K562 (cell line): ENCODE data around the gene TRAF7. TPM values are rescaled to one million over a fixed set of nuclear protein-coding genes. Genes with fewer than 3 reads are reported as not detected.

Source experiments
- CBX2 ChIP-seq: fragments of 200-600 bp; sonication (generic); IDR thresholded peaks from one replicate; pipeline ENCODE4 v1.6.1; 2012; ENCODE audit warnings: mild to moderate bottlenecking, low read length, inconsistent platforms; ENCODE audit not compliant: insufficient read depth, poor library complexity, severe bottlenecking
- DDX20 ChIP-seq: fragments of 450-650 bp; IDR thresholded peaks from 2 replicates; pipeline ENCODE4 v1.6.1; 2016; ENCODE audit warnings: missing genetic modification characterization, low read depth, mild to moderate bottlenecking, missing compliant biosample characterization, moderate library complexity
- FUS ChIP-seq: fragments of 200-400 bp; formaldehyde crosslinking; optimal IDR thresholded peaks from 2 replicates; pipeline ENCODE3; 2017; ENCODE audit warnings: low read depth, low read length
- MCM2 ChIP-seq: fragments of 450-650 bp; IDR thresholded peaks from 2 replicates; pipeline ENCODE4 v1.6.1; 2017; ENCODE audit warnings: low read depth, mild to moderate bottlenecking
- MCM5 ChIP-seq: fragments of 450-650 bp; IDR thresholded peaks from 2 replicates; pipeline ENCODE4 v1.6.1; 2016; ENCODE audit warnings: low read depth
- PHB ChIP-seq: fragments of 250-450 bp; sonication (Bioruptor Pico); IDR thresholded peaks from 2 replicates; pipeline ENCODE4 v1.5.0; 2021
- PHF20 ChIP-seq: fragments of 450-650 bp; IDR thresholded peaks from 2 replicates; pipeline ENCODE4 v1.6.1; 2018; ENCODE audit not compliant: partially characterized antibody
- POLR3A ChIP-seq: IDR thresholded peaks from 2 replicates; pipeline ENCODE4 v1.6.1; 2011; ENCODE audit warnings: borderline replicate concordance, mild to moderate bottlenecking, moderate library complexity; ENCODE audit not compliant: insufficient read length, insufficient read depth; ENCODE audit errors: extremely low read depth
- RNF2 ChIP-seq: sonication (generic); IDR thresholded peaks from 2 replicates; pipeline ENCODE4 v1.6.1; 2016
- SRSF7 ChIP-seq: fragments of 200-400 bp; formaldehyde crosslinking; optimal IDR thresholded peaks from 2 replicates; pipeline ENCODE3; 2017; ENCODE audit warnings: mild to moderate bottlenecking, low read depth, low read length
- ZNF133 ChIP-seq: fragments of 250-450 bp; sonication (Bioruptor Pico); IDR thresholded peaks from 2 replicates; pipeline ENCODE4 v1.4.0; 2020; ENCODE audit warnings: mild to moderate bottlenecking
- ZNF197 ChIP-seq: fragments of 200-800 bp; sonication (Bioruptor generic); IDR thresholded peaks from 2 replicates; pipeline ENCODE4 v1.6.1; 2016; ENCODE audit warnings: low read depth, missing genetic modification characterization, missing compliant biosample characterization
- ZNF324 ChIP-seq: fragments of 250-450 bp; sonication (Bioruptor Pico); IDR thresholded peaks from 2 replicates; pipeline ENCODE4 v1.4.0; 2020; ENCODE audit warnings: mild to moderate bottlenecking
- ZNF668 ChIP-seq: fragments of 250-450 bp; sonication (Bioruptor Pico); IDR thresholded peaks from 2 replicates; pipeline ENCODE4 v1.8.0; 2022; ENCODE audit warnings: mild to moderate bottlenecking, inconsistent platforms
- ZNF707 ChIP-seq: fragments of 250-450 bp; sonication (Bioruptor Pico); conservative IDR thresholded peaks from 2 replicates; pipeline ENCODE4 v1.8.0; 2022; ENCODE audit warnings: inconsistent platforms, mild to moderate bottlenecking, moderate library complexity
- ZNF717 ChIP-seq: fragments of 250-450 bp; sonication (Bioruptor Pico); IDR thresholded peaks from 2 replicates; pipeline ENCODE4 v1.5.0; 2021
- polyA plus RNA-seq, 8 experiments: library from polyadenylated mRNA; depleted of rRNA in 4 of 8; stranded (reverse) in 5 of 8; unstranded in 3 of 8; fragments of >200 nt; fragmentation: Nextera tagmentation in 2 of 8; fragmentation: Illumina TruSeq in 1 of 8; extraction: Ambion mirVana in 2 of 8; extraction: Trizol in 1 of 8; gene quantifications; 2 replicates each; pipeline versions ENCODE4 v1.2.1 to v1.2.3, GENCODE V29; 2011 to 2014; ENCODE audit warnings: inconsistent platforms in 1 of 8, missing spikeins in 1 of 8
- total RNA-seq, 7 experiments: library from RNA; depleted of rRNA in 6 of 7; stranded (reverse); fragments of >200 nt in 6 of 7; fragmentation: Illumina TruSeq in 2 of 7; extraction: Trizol in 2 of 7; gene quantifications; 2 replicates each; pipeline versions ENCODE4 v1.2.1 to v1.2.3, GENCODE V29; 2011 to 2021; ENCODE audit warnings: low replicate concordance in 1 of 7
- TF ChIP-seq, protein P1 (sequence below): IDR thresholded peaks from 2 replicates; pipeline ENCODE4 v1.6.1; 2016; ENCODE audit warnings: missing genetic modification characterization, missing compliant biosample characterization
- TF ChIP-seq, protein P2 (sequence below), 2 experiments: fragments of 450-650 bp in 1 of 2; sonication (generic) in 1 of 2; formaldehyde crosslinking in 1 of 2; IDR thresholded peaks; 2 replicates each; pipeline versions ENCODE4 v1.7.1 to v1.9.0; 2016 to 2022; ENCODE audit warnings: inconsistent platforms in 1 of 2, mild to moderate bottlenecking in 1 of 2, missing genetic modification reagents in 1 of 2

The TRAF7 gene
- total and polyA plus RNA-seq, 9 of the 15 experiments (the other 6 are each of a cell fraction or from before 2014, with no cell fraction given), result 1.1 to 113 (median 41.6) TPM

DNA sequence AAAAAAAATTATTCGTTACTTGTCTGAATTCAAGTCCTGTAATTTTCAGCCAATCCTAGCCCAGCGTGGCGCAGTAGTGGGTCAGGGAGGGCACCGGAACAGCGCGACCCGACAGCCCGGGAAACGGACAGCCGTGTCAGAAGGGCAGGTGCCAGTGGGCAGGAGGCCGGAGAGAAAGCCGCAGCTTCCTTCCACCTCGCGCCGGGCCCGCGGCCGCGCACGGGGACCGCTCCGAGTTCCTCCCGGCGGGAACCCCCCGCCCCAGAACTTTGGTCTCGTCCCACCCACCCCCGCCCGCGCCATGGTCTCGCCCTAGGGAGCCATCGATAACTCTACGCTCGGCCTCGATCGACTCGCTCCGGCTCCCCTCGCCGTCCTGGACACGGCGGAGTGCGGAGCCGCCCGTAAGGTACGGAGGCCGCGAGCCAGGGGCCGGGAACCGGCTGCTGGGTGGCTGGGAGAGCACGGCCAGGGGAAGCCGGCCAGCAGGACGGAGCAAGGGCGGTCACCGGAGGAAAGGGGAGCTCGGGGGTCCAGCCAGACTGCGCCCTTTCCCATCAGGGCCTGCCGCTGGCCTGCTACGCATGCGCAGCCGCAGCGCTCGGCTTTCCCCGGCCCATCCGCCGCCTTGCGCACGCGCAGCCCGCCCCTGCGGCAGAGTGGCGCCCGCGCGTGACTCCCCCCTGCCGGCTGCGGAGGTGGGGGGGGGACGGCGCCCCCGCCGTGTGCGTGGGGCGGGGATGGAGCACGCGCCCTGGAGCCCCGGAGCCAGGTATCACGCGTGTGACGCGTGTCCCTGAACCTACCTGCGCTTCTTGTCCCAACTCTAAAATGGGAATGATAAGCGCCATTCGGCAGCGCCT, 49.8 kb downstream of the TRAF7 start, which contains the start of gene MLST8 (continued):
- TF ChIP-seq ZNF324 (CRISPR knock-in tag), result no peak
- TF ChIP-seq SRSF7, result no peak
- TF ChIP-seq MCM2, result no peak
- TF ChIP-seq, protein P1, sequence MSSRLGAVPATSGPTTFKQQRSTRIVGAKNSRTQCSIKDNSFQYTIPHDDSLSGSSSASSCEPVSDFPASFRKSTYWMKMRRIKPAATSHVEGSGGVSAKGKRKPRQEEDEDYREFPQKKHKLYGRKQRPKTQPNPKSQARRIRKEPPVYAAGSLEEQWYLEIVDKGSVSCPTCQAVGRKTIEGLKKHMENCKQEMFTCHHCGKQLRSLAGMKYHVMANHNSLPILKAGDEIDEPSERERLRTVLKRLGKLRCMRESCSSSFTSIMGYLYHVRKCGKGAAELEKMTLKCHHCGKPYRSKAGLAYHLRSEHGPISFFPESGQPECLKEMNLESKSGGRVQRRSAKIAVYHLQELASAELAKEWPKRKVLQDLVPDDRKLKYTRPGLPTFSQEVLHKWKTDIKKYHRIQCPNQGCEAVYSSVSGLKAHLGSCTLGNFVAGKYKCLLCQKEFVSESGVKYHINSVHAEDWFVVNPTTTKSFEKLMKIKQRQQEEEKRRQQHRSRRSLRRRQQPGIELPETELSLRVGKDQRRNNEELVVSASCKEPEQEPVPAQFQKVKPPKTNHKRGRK (tag), result no peak
- 0 out of 2 replicates have a peak, but pooled peaks have one; percentile 48 for TF ChIP-seq ZNF668 (CRISPR knock-in tag)
- 0 out of 2 replicates have a peak, but pooled peaks have one; percentile 56 for TF ChIP-seq ZNF133
- TF ChIP-seq DDX20 (tag), result no peak
- TF ChIP-seq ZNF717 (CRISPR knock-in tag), result no peak
- no peak for TF ChIP-seq POLR3A
- no peak for TF ChIP-seq CBX2
- no peak for TF ChIP-seq FUS
- TF ChIP-seq ZNF197, result no peak
- no peak for TF ChIP-seq MCM5
- TF ChIP-seq PHB (CRISPR knock-in tag), result no peak
- TF ChIP-seq, protein P2, sequence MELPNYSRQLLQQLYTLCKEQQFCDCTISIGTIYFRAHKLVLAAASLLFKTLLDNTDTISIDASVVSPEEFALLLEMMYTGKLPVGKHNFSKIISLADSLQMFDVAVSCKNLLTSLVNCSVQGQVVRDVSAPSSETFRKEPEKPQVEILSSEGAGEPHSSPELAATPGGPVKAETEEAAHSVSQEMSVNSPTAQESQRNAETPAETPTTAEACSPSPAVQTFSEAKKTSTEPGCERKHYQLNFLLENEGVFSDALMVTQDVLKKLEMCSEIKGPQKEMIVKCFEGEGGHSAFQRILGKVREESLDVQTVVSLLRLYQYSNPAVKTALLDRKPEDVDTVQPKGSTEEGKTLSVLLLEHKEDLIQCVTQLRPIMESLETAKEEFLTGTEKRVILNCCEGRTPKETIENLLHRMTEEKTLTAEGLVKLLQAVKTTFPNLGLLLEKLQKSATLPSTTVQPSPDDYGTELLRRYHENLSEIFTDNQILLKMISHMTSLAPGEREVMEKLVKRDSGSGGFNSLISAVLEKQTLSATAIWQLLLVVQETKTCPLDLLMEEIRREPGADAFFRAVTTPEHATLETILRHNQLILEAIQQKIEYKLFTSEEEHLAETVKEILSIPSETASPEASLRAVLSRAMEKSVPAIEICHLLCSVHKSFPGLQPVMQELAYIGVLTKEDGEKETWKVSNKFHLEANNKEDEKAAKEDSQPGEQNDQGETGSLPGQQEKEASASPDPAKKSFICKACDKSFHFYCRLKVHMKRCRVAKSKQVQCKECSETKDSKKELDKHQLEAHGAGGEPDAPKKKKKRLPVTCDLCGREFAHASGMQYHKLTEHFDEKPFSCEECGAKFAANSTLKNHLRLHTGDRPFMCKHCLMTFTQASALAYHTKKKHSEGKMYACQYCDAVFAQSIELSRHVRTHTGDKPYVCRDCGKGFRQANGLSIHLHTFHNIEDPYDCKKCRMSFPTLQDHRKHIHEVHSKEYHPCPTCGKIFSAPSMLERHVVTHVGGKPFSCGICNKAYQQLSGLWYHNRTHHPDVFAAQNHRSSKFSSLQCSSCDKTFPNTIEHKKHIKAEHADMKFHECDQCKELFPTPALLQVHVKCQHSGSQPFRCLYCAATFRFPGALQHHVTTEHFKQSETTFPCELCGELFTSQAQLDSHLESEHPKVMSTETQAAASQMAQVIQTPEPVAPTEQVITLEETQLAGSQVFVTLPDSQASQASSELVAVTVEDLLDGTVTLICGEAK (IDR thresholded peaks at IDR 0.05), result 0 out of 2 replicates have a peak, but pooled peaks have one; percentile 42
- TF ChIP-seq, protein P2 (CRISPR knock-in tag; IDR thresholded peaks at IDR 0.05), result no peak
- TF ChIP-seq RNF2, result no peak
- TF ChIP-seq ZNF707 (CRISPR knock-in tag), result no peak
- TF ChIP-seq PHF20, result peak; percentile 83
